HepG2 (cell line): ENCODE measurements around the gene ALPI.

Source experiments
- CBX2 ChIP-seq, 2 experiments: fragments of 200-600 bp in 1 of 2; sonication (generic); formaldehyde crosslinking in 1 of 2; IDR thresholded peaks; 2 replicates each; pipeline versions ENCODE4 v1.7.0 to v1.8.1; 2018 to 2022; ENCODE audit warnings: low read depth in 2 of 2, low read length in 1 of 2, mild to moderate bottlenecking in 1 of 2, missing genetic modification reagents in 1 of 2
- JUN ChIP-seq: sonication (generic); formaldehyde crosslinking; IDR thresholded peaks from 2 replicates; pipeline ENCODE4 v1.4.0; 2020; ENCODE audit warnings: mild to moderate bottlenecking, missing genetic modification reagents
- MAFG ChIP-seq: sonication (generic); formaldehyde crosslinking; IDR thresholded peaks from 2 replicates; pipeline ENCODE4 v1.5.1; 2020; ENCODE audit warnings: mild to moderate bottlenecking, missing genetic modification reagents
- POLR2A ChIP-seq, 2 experiments: IDR thresholded peaks; 2 replicates each; pipeline ENCODE4 v1.6.1; 2011; ENCODE audit warnings: low read depth in 2 of 2, low read length in 2 of 2, mild to moderate bottlenecking in 1 of 2, moderate library complexity in 1 of 2; ENCODE audit not compliant: insufficient read depth in 1 of 2
- SP2 ChIP-seq: sonication (generic); formaldehyde crosslinking; IDR thresholded peaks from 2 replicates; pipeline ENCODE4 v1.5.1; 2020; ENCODE audit warnings: mild to moderate bottlenecking, missing genetic modification reagents
- STAG1 ChIP-seq: sonication (generic); formaldehyde crosslinking; IDR thresholded peaks from 2 replicates; pipeline ENCODE4 v1.4.0; 2020; ENCODE audit warnings: missing genetic modification reagents
- ZBTB20 ChIP-seq: sonication (generic); formaldehyde crosslinking; IDR thresholded peaks from 2 replicates; pipeline ENCODE4 v1.8.1; 2023; ENCODE audit warnings: missing genetic modification reagents, low read depth, mild to moderate bottlenecking, borderline replicate concordance
- ZBTB3 ChIP-seq: sonication (generic); formaldehyde crosslinking; IDR thresholded peaks from 2 replicates; pipeline ENCODE4 v1.4.0; 2020; ENCODE audit warnings: low read depth, mild to moderate bottlenecking, moderate library complexity, missing genetic modification reagents, borderline replicate concordance
- ZNF660 ChIP-seq: sonication (generic); formaldehyde crosslinking; IDR thresholded peaks from 2 replicates; pipeline ENCODE4 v1.5.1; 2020; ENCODE audit warnings: mild to moderate bottlenecking, low read depth, missing genetic modification reagents, borderline replicate concordance
- TF ChIP-seq, protein P1 (sequence below): sonication (generic); formaldehyde crosslinking; IDR thresholded peaks from 2 replicates; pipeline ENCODE4 v1.8.0; 2022; ENCODE audit warnings: low read depth, missing genetic modification reagents
- TF ChIP-seq, protein P2 (sequence below): sonication (generic); formaldehyde crosslinking; conservative IDR thresholded peaks from 2 replicates; pipeline ENCODE4 v1.8.1; 2023; ENCODE audit warnings: missing genetic modification reagents
- TF ChIP-seq, protein P3 (sequence below): sonication (generic); formaldehyde crosslinking; IDR thresholded peaks from 2 replicates; pipeline ENCODE4 v1.8.1; 2023; ENCODE audit warnings: mild to moderate bottlenecking, inconsistent platforms, moderate library complexity, missing genetic modification reagents, borderline replicate concordance
- TF ChIP-seq, protein P4 (sequence below): sonication (generic); formaldehyde crosslinking; conservative IDR thresholded peaks from 2 replicates; pipeline ENCODE4 v1.8.0; 2022; ENCODE audit warnings: mild to moderate bottlenecking, moderate library complexity, missing genetic modification reagents

DNA sequence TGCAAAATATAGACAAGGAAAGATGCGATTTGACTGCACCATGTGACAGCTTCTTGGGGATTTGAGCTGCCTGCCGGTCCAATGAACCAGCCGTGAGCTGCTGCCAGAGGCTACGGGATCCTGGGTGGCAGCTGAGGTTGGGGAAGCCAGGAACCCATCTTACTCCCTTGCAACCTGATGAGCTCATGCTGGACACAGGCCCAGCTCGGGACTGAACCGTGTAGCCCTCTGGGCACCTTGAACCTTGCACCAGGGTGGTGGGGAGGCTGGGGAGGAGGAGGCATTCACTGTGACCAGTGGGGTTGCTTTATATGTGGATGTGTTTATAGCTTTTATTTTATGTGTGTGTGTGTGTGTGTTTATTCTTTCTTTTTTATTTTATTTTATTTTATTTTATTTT lies 9.1 kb downstream of the ALPI start:
- TF ChIP-seq JUN (CRISPR knock-in tag) (no peak), POLR2A (IDR thresholded peaks at IDR 0.05; ENCODE audit: insufficient read depth in 1 of 2, low read depth in 2 of 2, low read length in 2 of 2) (no peak), ZBTB20 (no peak), STAG1 (CRISPR knock-in tag) (no peak), ZBTB3 (CRISPR knock-in tag) (no peak), SP2 (CRISPR knock-in tag) (no peak), MAFG (no peak), CBX2 (IDR thresholded peaks at IDR 0.05; ENCODE audit: low read depth, low read length) (no peak), CBX2 (CRISPR knock-in tag; IDR thresholded peaks at IDR 0.05; ENCODE audit: low read depth) (no peak), ZNF660 (CRISPR knock-in tag) (no peak)
- TF ChIP-seq, protein P1, sequence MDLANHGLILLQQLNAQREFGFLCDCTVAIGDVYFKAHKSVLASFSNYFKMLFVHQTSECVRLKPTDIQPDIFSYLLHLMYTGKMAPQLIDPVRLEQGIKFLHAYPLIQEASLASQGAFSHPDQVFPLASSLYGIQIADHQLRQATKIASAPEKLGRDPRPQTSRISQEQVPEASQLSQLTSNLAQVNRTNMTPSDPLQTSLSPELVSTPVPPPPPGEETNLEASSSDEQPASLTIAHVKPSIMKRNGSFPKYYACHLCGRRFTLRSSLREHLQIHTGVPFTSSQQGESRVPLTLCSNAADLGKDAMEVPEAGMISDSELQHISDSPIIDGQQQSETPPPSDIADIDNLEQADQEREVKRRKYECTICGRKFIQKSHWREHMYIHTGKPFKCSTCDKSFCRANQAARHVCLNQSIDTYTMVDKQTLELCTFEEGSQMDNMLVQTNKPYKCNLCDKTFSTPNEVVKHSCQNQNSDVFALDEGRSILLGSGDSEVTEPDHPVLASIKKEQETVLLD (CRISPR knock-in tag) = no peak
- TF ChIP-seq, protein P2, sequence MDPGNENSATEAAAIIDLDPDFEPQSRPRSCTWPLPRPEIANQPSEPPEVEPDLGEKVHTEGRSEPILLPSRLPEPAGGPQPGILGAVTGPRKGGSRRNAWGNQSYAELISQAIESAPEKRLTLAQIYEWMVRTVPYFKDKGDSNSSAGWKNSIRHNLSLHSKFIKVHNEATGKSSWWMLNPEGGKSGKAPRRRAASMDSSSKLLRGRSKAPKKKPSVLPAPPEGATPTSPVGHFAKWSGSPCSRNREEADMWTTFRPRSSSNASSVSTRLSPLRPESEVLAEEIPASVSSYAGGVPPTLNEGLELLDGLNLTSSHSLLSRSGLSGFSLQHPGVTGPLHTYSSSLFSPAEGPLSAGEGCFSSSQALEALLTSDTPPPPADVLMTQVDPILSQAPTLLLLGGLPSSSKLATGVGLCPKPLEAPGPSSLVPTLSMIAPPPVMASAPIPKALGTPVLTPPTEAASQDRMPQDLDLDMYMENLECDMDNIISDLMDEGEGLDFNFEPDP (CRISPR knock-in tag) = no peak
- TF ChIP-seq, protein P3, sequence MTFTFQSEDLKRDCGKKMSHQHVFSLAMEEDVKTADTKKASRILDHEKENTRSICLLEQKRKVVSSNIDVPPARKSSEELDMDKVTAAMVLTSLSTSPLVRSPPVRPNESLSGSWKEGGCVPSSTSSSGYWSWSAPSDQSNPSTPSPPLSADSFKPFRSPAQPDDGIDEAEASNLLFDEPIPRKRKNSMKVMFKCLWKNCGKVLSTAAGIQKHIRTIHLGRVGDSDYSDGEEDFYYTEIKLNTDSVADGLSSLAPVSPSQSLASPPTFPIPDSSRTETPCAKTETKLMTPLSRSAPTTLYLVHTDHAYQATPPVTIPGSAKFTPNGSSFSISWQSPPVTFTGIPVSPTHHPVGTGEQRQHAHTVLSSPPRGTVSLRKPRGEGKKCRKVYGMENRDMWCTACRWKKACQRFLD = no peak
- TF ChIP-seq, protein P4, sequence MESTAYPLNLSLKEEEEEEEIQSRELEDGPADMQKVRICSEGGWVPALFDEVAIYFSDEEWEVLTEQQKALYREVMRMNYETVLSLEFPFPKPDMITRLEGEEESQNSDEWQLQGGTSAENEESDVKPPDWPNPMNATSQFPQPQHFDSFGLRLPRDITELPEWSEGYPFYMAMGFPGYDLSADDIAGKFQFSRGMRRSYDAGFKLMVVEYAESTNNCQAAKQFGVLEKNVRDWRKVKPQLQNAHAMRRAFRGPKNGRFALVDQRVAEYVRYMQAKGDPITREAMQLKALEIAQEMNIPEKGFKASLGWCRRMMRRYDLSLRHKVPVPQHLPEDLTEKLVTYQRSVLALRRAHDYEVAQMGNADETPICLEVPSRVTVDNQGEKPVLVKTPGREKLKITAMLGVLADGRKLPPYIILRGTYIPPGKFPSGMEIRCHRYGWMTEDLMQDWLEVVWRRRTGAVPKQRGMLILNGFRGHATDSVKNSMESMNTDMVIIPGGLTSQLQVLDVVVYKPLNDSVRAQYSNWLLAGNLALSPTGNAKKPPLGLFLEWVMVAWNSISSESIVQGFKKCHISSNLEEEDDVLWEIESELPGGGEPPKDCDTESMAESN = no peak
